Kidney (tissue), 14 donors: ENCODE results near the gene CBX3. TPM values are rescaled to one million over a fixed set of nuclear protein-coding genes. Genes with fewer than 3 reads are reported as not detected.
A peak's percentile ranks its signal among the peaks of the same experiment; 100 is the strongest.

ENCODE experiments used
- DNase-seq, 5 donors: peaks; one replicate each; pipeline ENCODE4 v3.0.0-alpha.2; 2013 to 2020
- FAIRE-seq: peaks from 2 replicates; lab custom pipeline; 2012; peaks lifted over from hg19 to GRCh38; lab: Jason Lieb, UNC
- H3K27ac ChIP-seq, 2 donors: one replicate each; pipeline ENCODE4 v1.7.0; 2013; ENCODE audit warnings: low read depth in 2 of 2, low read length in 2 of 2, inconsistent platforms in 1 of 2
- H3K27me3 ChIP-seq: one replicate; pipeline ENCODE4 v1.7.1; 2013; ENCODE audit warnings: low read length, inconsistent platforms; ENCODE audit not compliant: control insufficient read depth, insufficient read depth
- H3K36me3 ChIP-seq, 3 donors: one replicate each; pipeline versions ENCODE4 v1.7.0 to v1.7.1; 2013; ENCODE audit warnings: low read length in 3 of 3, control low read depth in 1 of 3, inconsistent platforms in 1 of 3; ENCODE audit not compliant: insufficient read depth in 3 of 3, control insufficient read depth in 2 of 3
- H3K4me1 ChIP-seq, 3 donors: one replicate each; pipeline versions ENCODE4 v1.7.0 to v1.7.1; 2013; ENCODE audit warnings: low read length in 3 of 3, inconsistent platforms in 1 of 3, low read depth in 1 of 3; ENCODE audit not compliant: control insufficient read depth in 2 of 3, insufficient read depth in 2 of 3
- H3K4me3 ChIP-seq, 3 donors: one replicate each; pipeline versions ENCODE4 v1.7.0 to v1.8.1; 2013; ENCODE audit warnings: low read length in 3 of 3, control low read depth in 1 of 3, inconsistent platforms in 1 of 3
- H3K9ac ChIP-seq, 3 donors: one replicate each; pipeline versions ENCODE4 v1.7.0 to v1.7.1; 2013; ENCODE audit warnings: low read length in 3 of 3, control low read depth in 1 of 3, inconsistent platforms in 1 of 3
- H3K9me3 ChIP-seq, 3 donors: one replicate each; pipeline versions ENCODE4 v1.7.0 to v1.7.1; 2013; ENCODE audit warnings: low read length in 3 of 3, control low read depth in 1 of 3, inconsistent platforms in 1 of 3; ENCODE audit not compliant: control insufficient read depth in 2 of 3, insufficient read depth in 1 of 3
- CTCF ChIP-seq: IDR thresholded peaks from 3 replicates; pipeline ENCODE4 v1.5.1; 2012; ENCODE audit warnings: mild to moderate bottlenecking, moderate library complexity, borderline replicate concordance; ENCODE audit not compliant: insufficient read depth; ENCODE audit errors: extremely low read depth
- intact Hi-C: fragments of 100-400 bp; cut with DNase I; formaldehyde crosslinking; loops from one replicate; pipeline ENCODE4 v1.11.1; 2022
- polyA plus RNA-seq: library from polyadenylated mRNA; stranded (reverse); fragments of 350-450 nt; fragmentation: Illumina TruSeq; extraction: RNeasy Lipid Tissue Mini Kit (QIAGEN cat#74804); gene quantifications from one replicate; pipeline ENCODE4 v1.2.3, GENCODE V29; 2014; ENCODE audit warnings: low read depth, low replicate concordance; ENCODE audit not compliant: insufficient read depth
- total RNA-seq: library from RNA; stranded (reverse); fragmentation: NEBNext Ultra II Directional; extraction: Animal tissue kit (Norgen Biotek cat#: 25700); gene quantifications from one replicate; pipeline ENCODE4 v1.2.1, GENCODE V29; 2021
- donor health status: control.
- donor health status: control.
- donor health status: control.
- donor health status: control.
- donor health status: control.
- donor health status: DM: yes; HTN: yes; CAD: no.
- donor health status: Normal renal cell carcinoma (clear cell type).

Gene CBX3
- total and polyA plus RNA-seq, 2 donors from 2014 or later = 92.4 to 120 TPM

GRCh38 chr7:26195182-26195581 is 6.4 kb upstream of the CBX3 start:
- no peak for FAIRE-seq
- no peak for TF ChIP-seq CTCF

GRCh38 chr7:26195867-26196657 is 5.5 kb upstream of the CBX3 start:
- no peaks in the 10 kb centered on the region for H3K27me3 ChIP-seq
- no peaks in the 10 kb centered on the region for H3K9me3 ChIP-seq
- no peak overlapping the region for H3K27ac ChIP-seq
- intact Hi-C loops = no loop called here
- no peak for TF ChIP-seq CTCF
- FAIRE-seq = no peak
- H3K4me3 ChIP-seq = peak overlapping the region in 1 of 3 donors; percentile 19
- no peak for DNase-seq
- H3K36me3 ChIP-seq = peaks cover 17 to 59% (median 34%) of the 10 kb centered on the region in 3 donors
- peak overlapping the region in 1 of 3 donors; percentile 43 for H3K9ac ChIP-seq
- peaks cover 4 to 26% (median 20%) of the 10 kb centered on the region in 3 donors for H3K4me1 ChIP-seq

More at GRCh38 chr7:26195182-26195581, 6.4 kb upstream of the CBX3 start:
- Histone ChIP-seq H3K27me3 (no peaks in the 10 kb centered on the region), H3K36me3 (peaks cover 20 to 68% (median 42%) of the 10 kb centered on the region in 3 donors), H3K4me3 (no peak overlapping the region), H3K27ac (no peak overlapping the region), H3K4me1 (peaks cover 4 to 26% (median 20%) of the 10 kb centered on the region in 3 donors), H3K9ac (no peak overlapping the region), H3K9me3 (no peaks in the 10 kb centered on the region)
- intact Hi-C loops = no loop called here
- DNase-seq = no peak

- TF ChIP-seq CTCF = no peak
- DNase-seq = no peak
- no peak for FAIRE-seq
- H3K4me3 ChIP-seq = peak overlapping the region; percentile 71 to 87 (median 85)
- H3K4me1 ChIP-seq = peaks cover 4 to 25% (median 20%) of the 10 kb centered on the region in 3 donors
- H3K27me3 ChIP-seq = no peaks in the 10 kb centered on the region
- no peaks in the 10 kb centered on the region for H3K9me3 ChIP-seq
- H3K27ac ChIP-seq = no peak overlapping the region
- intact Hi-C loops = no loop called here
- H3K36me3 ChIP-seq = peaks cover 11 to 47% (median 26%) of the 10 kb centered on the region in 3 donors
- H3K9ac ChIP-seq = peak overlapping the region in 2 of 3 donors; percentile 17 to 99
These were observed 4.1 kb upstream of the CBX3 start for GRCh38 chr7:26197153-26198115.
